SJCRH30 (cell line): Measurements from ENCODE around the gene USP2. TPM values are rescaled to one million over a fixed set of nuclear protein-coding genes. Genes with fewer than 3 reads are reported as not detected.
A peak's percentile ranks its signal among the peaks of the same experiment; 100 is the strongest.

ENCODE experiments used
- DNase-seq, 2 experiments: peaks; one replicate each; pipeline ENCODE4 v3.0.0-alpha.2; 2015 to 2020
- H3K27ac ChIP-seq: fragments of 250-450 bp; sonication (Bioruptor Pico); 2 replicates; pipeline ENCODE4 v1.5.1; 2020; ENCODE audit warnings: mild to moderate bottlenecking, moderate library complexity
- H3K27me3 ChIP-seq: fragments of 250-450 bp; sonication (Bioruptor Pico); 2 replicates; pipeline ENCODE4 v1.5.1; 2020; ENCODE audit warnings: mild to moderate bottlenecking, moderate library complexity
- H3K36me3 ChIP-seq: fragments of 250-450 bp; sonication (Bioruptor Pico); 2 replicates; pipeline ENCODE4 v1.5.1; 2020; ENCODE audit warnings: mild to moderate bottlenecking, moderate library complexity
- H3K4me1 ChIP-seq: fragments of 250-450 bp; sonication (Bioruptor Pico); 2 replicates; pipeline ENCODE4 v1.5.1; 2020; ENCODE audit warnings: mild to moderate bottlenecking, moderate library complexity
- H3K4me3 ChIP-seq: fragments of 250-450 bp; sonication (Bioruptor Pico); 2 replicates; pipeline ENCODE4 v1.5.1; 2020; ENCODE audit warnings: mild to moderate bottlenecking, moderate library complexity
- H3K9me3 ChIP-seq: fragments of 250-450 bp; sonication (Bioruptor Pico); replicated peaks from 2 replicates; pipeline ENCODE4 v1.5.1; 2020; ENCODE audit warnings: mild to moderate bottlenecking, moderate library complexity
- total RNA-seq: library from RNA; depleted of rRNA; stranded (reverse); fragments of >200 nt; shearing (Covaris generic); gene quantifications from 2 replicates; pipeline ENCODE4 v1.2.3, GENCODE V29; 2014

The USP2 gene
- total RNA-seq, 1 experiment from 2014 or later = 2.4 TPM

DNA sequence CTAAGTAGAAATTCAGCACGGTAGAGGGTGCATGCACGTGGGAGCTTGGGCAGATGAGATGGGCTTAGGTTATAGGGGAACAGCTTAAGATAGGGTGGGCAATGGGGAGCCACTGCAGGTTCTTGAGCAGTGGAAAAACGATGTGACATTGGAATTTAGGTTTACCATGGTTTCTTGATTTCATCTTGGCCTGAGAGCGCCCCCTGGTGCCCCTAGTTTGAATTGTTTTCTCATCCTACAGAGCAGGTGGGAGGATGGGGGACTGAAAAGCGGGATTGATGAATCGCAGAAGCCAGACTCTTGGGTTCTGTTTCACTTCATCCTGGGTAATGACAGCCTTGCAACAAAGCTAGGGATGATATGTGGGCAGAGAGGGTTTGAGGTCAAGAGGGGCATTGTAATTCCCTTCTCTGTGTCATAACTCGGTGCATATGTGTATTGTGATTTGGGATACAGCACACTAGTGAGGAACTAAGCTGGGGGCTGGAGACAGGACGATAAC, 57.9 kb downstream of the USP2 start:
- no peaks in the 10 kb centered on the region for H3K27me3 ChIP-seq
- no peaks in the 10 kb centered on the region for H3K36me3 ChIP-seq
- peak; percentile 64 to 79 for DNase-seq
- no peaks in the 10 kb centered on the region for H3K9me3 ChIP-seq
- no peak overlapping the region for H3K27ac ChIP-seq
- no peak overlapping the region for H3K4me3 ChIP-seq
- peaks cover 15% of the 10 kb centered on the region for H3K4me1 ChIP-seq

DNA sequence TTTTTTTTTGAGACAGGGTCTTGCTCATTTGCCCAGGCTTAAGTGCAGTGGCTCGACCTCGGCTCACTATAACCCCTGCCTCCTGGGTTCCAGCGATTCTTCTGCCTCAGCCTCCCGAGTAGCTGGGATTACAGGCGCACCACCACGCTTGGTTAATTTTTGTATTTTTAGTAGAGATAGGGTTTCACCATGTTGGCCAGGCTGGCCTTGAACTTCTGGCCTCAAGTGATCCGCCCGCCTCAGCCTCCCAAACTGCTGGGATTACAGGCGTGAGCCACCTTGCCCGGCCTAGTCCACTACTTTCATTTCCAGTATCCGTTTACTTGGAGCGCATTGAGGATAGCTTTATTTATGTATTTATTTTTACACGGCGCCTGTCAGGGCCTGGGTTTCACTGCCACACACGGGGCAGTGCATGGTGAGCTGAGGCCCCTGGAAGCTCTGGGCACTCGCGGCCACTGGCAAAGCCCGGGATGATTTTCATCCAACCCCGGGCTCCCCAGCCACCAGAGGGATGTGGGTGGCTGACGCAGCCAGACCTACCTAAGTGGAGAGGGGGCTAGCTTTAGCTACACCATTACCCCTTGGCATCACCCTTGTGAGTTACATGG, 58.5 kb downstream of the USP2 start:
- Histone ChIP-seq H3K4me3 (no peak overlapping the region), H3K9me3 (no peaks in the 10 kb centered on the region), H3K36me3 (no peaks in the 10 kb centered on the region), H3K4me1 (peaks cover 15% of the 10 kb centered on the region), H3K27ac (no peak overlapping the region), H3K27me3 (no peaks in the 10 kb centered on the region)
- DNase-seq = no peak

DNA sequence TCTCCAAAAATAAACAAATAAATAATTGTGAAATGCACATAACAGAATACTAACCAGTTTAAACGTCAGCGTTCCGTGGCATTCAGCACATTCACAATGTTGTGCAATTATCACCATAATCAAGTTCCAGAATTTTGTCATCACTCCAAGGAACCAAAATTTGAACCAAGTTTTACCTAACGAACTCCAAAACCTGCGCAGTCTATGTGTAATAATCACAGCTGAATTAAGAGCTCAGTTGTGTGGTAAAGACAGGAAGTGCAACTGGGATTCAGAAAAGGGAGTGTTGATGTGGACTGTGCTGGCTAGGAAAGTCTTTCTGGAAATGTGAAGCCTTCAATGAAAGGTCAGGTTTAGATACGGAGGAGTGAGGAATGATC, 59.1 kb downstream of the USP2 start:
- no peak for DNase-seq
- H3K4me1 ChIP-seq = peaks cover 15% of the 10 kb centered on the region
- H3K36me3 ChIP-seq = no peaks in the 10 kb centered on the region
- H3K27me3 ChIP-seq = no peaks in the 10 kb centered on the region
- H3K4me3 ChIP-seq = peak overlapping the region; percentile 51; the same call in 1 of the 2 replicates
- H3K9me3 ChIP-seq = no peaks in the 10 kb centered on the region
- H3K27ac ChIP-seq = no peak overlapping the region

DNA sequence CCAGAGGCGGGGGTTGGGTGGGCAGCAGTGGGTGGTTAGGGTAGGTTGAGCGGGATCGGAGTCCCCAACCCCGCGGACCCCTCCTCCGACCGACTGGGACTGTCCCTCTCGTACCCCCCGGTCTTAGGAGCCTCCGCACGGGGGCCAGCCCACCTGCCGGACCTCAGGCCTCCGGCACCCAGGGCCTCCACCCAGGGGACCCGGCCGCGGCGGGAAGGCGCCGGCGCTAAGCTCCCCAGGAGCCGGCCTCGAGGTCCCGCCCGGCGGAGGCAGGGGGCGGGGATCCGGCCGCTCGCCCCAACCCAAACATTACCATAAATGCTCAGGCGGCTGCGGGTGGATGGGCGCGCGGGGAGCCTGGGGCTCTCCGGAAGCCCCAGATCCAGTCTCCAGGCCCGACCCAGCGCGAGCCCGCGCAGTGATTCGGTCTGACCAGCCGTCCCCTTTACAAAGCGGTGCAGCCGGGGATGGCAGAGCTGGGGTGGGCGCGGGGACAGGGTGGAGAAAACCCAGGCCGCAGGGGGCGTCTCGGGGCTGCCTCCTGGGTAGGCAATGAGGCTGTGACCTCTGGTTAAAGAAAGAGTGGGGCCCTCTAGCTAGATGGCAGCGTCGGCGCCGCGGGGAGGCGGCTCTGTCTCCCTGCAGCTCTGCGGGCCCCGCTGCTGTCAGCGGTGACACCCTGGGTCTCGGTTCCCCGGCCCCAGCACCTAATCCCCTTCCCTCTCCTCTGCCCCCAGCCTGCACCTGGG, 60.5 kb downstream of the USP2 start:
- Histone ChIP-seq H3K27me3 (no peaks in the 10 kb centered on the region), H3K9me3 (no peaks in the 10 kb centered on the region), H3K4me3 (peak overlapping the region; percentile 51), H3K4me1 (peaks cover 15% of the 10 kb centered on the region), H3K36me3 (no peaks in the 10 kb centered on the region), H3K27ac (peak overlapping the region; percentile 79)
- DNase-seq = peak; percentile 53 to 60

DNA sequence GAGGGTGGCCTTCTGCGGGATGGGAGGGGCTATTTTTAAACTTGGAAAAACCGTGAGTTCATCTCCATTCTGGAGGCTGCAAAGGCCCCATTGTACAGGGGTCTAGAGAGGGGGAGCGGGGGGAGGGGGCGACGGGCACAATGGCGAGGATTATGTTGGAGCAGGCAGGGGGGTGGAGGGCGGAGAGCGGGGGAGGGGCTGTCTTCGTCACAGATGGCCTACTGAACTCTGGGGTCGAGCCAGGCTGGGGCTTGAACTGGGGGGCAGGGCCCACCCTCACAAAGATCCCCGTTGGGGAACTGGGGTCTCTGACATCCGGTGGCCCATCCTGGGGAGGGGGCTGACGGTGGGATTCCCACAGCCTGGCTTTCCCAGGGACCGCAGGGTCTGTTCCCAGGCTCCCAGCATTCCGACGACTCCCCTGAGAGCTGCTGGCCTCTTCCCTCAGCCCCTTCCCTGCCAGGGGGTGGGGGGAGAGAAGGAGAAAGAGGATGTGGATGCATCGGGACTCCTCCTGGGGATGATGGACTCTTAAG, 61.2 kb downstream of the USP2 start:
- Histone ChIP-seq H3K4me3 (peak overlapping the region; percentile 51), H3K27ac (peak overlapping the region; percentile 79), H3K9me3 (no peaks in the 10 kb centered on the region), H3K27me3 (no peaks in the 10 kb centered on the region), H3K4me1 (peaks cover 15% of the 10 kb centered on the region), H3K36me3 (no peaks in the 10 kb centered on the region)
- peak; percentile 47 to 52 for DNase-seq

DNA sequence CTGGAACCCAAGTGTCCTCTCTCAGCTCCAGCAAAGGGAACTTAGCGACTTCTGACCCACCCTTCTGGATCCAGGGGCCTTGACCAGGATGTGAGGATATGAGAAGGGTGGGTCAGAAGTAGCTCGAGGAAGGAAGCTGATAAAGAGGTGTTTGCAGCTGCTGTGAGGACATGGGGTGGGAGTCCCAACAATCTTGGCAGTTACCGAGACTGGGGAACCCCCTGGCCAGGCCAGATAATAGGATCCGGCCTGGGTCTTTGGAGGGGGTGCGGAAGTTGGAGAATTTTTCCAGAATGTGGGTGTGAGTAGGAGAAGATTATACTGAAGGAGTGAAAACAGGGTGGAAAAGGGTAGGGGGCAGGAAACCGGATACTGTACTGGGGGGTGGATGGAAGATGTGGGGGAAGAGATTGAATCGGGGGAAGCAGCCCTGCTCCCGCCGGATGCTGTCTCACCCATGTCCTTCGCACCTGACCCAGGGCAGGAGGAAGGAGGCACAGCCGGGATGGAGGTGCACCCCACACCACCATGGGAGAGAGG, 61.7 kb downstream of the USP2 start:
- H3K4me3 ChIP-seq = no peak overlapping the region
- H3K4me1 ChIP-seq = peaks cover 15% of the 10 kb centered on the region
- H3K36me3 ChIP-seq = no peaks in the 10 kb centered on the region
- no peaks in the 10 kb centered on the region for H3K9me3 ChIP-seq
- H3K27me3 ChIP-seq = no peaks in the 10 kb centered on the region
- DNase-seq = no peak
- H3K27ac ChIP-seq = no peak overlapping the region

DNA sequence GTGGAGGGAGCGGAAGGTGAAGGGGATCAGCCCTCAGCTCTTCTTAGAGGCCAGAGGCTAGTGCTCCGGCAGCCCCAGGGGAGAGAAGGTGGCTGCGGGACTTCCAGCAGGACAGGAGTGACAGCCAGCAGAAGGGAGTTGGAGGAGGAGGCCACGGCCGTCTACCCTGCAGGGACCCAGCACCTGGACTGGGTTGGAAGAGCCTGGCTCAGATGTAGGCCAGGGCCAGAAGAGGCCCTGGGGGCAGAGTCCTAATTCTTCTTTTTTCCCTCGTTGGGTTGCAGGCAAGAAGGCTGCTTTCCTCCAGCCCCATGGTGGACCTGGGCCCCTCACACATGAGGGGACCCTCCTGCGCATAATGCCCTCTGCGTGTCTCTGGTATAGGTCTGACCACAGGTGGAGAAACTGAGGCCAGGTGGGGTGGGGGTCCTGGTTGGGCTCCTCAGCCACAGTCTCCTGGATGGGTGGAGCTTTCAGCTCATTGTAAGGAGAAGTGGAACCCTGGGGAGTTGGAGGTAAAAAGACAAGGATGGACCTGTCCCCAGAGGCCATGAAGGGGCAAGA, 62.3 kb downstream of the USP2 start:
- Histone ChIP-seq H3K9me3 (no peaks in the 10 kb centered on the region), H3K27ac (no peak overlapping the region), H3K4me1 (peaks cover 15% of the 10 kb centered on the region), H3K27me3 (no peaks in the 10 kb centered on the region), H3K36me3 (no peaks in the 10 kb centered on the region), H3K4me3 (no peak overlapping the region)
- DNase-seq = no peak

DNA sequence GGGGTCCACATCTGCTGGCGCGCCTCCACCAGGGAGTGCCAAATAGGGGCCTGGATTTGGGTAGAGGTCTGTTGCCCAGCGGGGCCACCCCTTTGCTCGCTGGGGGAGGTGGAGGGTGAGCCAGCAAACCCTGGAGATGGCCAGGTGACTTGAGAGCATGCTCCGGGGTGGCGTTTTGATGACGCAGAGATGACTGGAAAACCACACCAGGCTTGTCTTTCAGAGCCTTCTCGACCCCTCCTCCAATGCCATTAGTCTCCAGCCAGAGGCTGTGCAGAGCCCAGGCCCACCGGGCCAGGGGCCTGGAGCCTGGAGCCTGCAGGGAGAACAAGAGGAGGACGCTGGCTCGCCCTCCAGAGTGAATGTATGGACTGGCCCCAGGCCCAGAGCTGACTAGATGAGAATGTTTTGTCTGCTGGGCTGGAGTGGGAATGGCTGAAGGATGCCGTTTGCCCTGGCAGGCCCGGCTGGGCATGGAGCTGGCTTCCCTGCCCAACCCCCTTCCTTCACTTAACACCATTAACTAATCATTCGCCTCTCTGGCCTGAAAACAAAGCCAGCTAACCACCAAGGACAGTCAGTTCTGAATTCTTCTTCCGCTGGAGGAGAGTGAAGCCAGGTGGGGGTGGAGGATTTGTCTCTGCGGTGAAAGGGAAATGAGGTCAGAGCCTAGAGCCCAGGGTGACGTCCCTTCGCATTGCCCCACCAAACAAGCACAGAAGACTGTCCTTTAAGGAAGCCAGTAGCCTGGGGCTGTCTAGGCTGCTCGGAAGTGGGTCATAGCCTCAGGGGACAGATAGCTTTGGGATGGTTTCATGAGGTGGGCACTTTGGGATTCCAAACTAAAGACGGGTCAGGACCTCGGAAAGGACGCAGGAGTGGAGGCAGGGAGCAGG, 63.0 kb downstream of the USP2 start:
- H3K27ac ChIP-seq = no peak overlapping the region
- 0 out of 2 replicates have a peak overlapping the region, but pooled peaks have one; percentile 0 for H3K4me3 ChIP-seq
- H3K4me1 ChIP-seq = peaks cover 15% of the 10 kb centered on the region
- no peaks in the 10 kb centered on the region for H3K9me3 ChIP-seq
- DNase-seq = peak; percentile 28 to 38
- no peaks in the 10 kb centered on the region for H3K27me3 ChIP-seq
- no peaks in the 10 kb centered on the region; the same call in 1 of the 2 replicates for H3K36me3 ChIP-seq

DNA sequence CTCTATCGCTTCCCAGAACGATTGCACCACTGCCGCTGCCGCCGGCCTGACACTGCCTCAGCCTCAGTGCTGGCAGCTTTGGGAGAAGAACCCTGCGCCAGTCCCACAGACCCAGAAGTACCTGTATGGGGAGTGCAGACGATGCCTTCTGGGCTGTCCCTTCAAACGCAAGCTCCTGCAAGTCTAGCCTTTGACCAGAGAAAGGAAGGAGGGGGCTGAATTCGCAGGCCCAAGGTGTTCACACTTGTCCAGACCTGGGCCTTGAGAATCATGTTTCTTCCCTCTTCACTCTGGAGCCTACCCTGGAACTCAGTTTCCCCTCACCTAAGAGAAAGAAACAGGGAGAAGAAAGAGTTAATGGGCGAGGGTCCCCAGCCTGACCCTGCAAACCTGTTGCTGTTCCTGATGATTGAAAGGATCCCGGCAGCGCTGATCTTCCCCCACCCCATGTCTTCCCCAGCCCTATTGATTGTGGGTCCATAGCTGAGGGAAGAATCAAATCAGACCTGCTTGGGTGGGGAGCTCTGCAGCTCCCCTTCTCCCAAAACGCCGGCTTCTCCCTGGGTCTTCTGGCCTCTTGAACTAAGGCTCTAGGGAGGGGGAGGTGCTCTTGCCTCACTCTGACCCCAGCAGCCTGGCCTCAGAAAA, 63.8 kb downstream of the USP2 start:
- Histone ChIP-seq H3K9me3 (no peaks in the 10 kb centered on the region), H3K27ac (no peak overlapping the region), H3K27me3 (no peaks in the 10 kb centered on the region), H3K36me3 (no peaks in the 10 kb centered on the region; the same call in 1 of the 2 replicates), H3K4me3 (peak overlapping the region; percentile 87), H3K4me1 (peaks cover 15% of the 10 kb centered on the region)
- DNase-seq = no peak

DNA sequence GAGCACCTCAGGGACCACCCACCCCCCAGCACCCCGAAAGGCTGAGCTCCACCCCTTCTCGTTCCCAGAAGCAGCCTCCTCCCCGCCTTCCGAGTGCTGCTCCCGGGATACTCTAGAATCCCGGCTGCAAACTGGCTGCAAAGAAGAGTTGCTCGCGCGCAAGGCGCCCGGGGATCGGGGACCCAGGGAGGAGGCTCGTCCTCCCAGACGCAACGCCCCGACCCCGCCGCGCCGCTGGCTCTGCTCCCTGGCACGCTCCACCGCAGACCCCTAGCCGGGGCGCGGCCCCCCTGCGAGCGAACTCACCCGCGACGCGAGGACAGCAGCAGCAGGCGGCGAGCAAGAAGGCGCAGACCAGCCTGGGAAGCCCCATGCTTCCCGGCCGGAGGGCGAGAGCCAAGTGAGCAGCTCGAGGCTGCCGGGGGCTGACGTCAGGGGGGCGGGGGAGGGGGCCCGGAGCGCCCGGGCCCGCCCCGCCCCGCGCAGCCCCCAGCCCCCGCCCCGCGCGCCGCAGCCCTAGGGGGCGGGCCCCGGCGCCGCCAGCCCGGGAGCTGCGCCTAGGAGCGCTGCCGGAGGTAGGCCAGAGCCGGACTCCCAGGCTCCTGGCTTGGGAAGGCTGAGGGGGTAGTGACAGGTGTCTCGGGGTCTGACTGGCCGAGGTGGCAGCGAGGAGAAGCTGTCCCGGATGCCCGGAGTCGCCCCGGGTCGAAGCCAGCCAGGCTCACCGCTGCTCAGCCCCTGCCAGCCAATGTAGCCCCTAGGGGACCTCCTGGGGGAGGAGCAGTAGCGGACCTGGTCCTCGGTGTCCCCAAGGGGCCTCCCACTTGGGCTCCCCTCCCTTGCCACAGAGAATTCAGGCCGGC, 64.5 kb downstream of the USP2 start, which contains the start of gene MCAM:
TSS of gene MCAM (minus strand) at position 402 of the 863 bp plus-strand sequence. CDS start at position 373, 29 bp downstream.
- H3K4me1 ChIP-seq = peaks cover 9% of the 10 kb centered on the region; the same call in 1 of the 2 replicates
- no peaks in the 10 kb centered on the region for H3K9me3 ChIP-seq
- DNase-seq = peak; percentile 45 to 54
- peak within 1 kb of the TSS; percentile 80 for H3K27ac ChIP-seq
- peak within 1 kb of the TSS; percentile 87 for H3K4me3 ChIP-seq
- no peaks in the 10 kb centered on the region for H3K27me3 ChIP-seq
- H3K36me3 ChIP-seq = no peaks in the 10 kb centered on the region; the same call in 1 of the 2 replicates

DNA sequence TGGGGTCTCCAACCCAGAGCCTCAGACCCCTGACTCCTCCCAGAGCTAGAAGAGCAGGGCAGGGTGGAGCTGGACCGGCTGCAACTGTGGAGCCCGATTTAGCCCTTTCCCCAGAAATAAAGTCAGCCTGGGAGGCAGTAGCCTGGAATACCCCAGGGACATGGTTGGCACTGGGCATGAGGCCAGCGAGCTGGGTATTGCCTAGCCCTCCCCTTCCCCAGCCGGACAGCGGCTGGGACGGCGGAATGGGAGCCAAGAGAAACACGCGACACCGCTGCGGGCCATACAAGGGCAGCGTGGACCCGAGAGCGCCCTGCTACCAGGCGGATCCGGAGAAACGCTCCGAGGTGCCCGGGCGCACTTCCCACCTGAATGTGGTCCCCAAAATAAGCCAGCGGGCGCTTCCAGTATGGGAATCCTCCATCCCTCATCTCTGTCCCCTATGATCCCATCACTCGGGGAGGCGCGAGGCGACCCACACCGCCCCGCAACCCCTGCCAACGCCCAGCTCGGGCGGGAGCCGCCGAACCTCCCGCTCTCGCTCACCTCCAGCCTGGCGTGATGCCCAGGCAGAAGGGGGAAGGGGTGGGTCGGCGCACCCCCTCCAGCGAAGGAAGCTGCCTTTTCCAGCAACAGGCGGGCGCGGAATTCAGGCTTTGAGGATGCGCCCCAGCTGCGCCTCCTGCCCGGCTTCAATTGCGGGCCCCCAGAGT, 65.3 kb downstream of the USP2 start:
- peak; percentile 44 to 46 for DNase-seq
- Histone ChIP-seq H3K4me1 (peaks cover 9% of the 10 kb centered on the region; the same call in 1 of the 2 replicates), H3K9me3 (no peaks in the 10 kb centered on the region), H3K36me3 (no peaks in the 10 kb centered on the region; the same call in 1 of the 2 replicates), H3K27me3 (no peaks in the 10 kb centered on the region), H3K27ac (peak overlapping the region; percentile 80), H3K4me3 (peak overlapping the region; percentile 87)
